Esophagus squamous epithelium (tissue), 4 donors: ENCODE results near the gene ARSA.

Experiments used
- POLR2A ChIP-seq, 4 donors: fragments of 450-650 bp; IDR thresholded peaks; one replicate each; pipeline ENCODE4 v1.6.1; 2017; ENCODE audit warnings: antibody characterized with exemption in 4 of 4, mild to moderate bottlenecking in 4 of 4, moderate library complexity in 3 of 4
- TF ChIP-seq, protein P1 (sequence below), 6 experiments: fragments of 450-650 bp in 4 of 6; fragments of 200-600 bp in 2 of 6; sonication (generic) in 2 of 6; IDR thresholded peaks; one replicate each; pipeline ENCODE4 v1.5.1; 2016 to 2019; ENCODE audit warnings: antibody characterized with exemption in 6 of 6, mild to moderate bottlenecking in 4 of 6, moderate library complexity in 4 of 6

DNA sequence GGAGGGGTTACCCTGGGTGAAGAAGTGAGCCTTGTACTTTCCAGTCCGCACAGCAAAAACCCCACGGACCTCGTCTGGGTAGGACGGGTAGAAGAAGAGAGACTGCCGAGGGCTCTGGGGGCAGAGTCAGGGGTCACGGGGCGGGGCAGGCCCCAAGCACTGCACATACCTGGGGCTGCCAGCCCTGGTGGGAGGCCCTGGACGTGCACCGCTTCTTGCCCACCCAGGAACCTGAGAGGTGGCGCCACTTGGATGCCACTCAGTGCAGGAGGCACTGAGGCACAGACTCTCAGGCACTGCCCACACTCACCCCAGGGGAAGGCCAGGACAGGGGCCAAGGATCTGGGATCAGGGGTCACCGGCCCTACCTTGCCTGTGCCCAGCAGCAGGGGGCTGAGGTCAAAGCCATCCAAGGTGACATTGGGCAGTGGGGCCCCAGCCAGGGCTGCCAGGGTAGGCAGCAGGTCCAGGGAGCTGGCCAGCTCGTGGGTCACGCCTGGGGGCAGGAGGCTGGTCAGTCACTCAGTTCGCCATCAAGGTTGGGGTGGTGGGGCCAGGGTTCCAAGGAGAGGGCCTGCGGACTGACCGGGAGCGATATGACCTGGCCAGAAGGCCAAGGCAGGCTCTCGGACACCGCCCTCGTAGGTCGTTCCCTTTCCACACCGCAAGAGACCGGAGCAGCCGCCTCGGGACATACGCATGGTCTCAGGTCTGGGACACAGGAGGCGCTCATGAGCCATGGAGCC lies 2.2 kb downstream of the ARSA start:
- TF ChIP-seq, protein P1, sequence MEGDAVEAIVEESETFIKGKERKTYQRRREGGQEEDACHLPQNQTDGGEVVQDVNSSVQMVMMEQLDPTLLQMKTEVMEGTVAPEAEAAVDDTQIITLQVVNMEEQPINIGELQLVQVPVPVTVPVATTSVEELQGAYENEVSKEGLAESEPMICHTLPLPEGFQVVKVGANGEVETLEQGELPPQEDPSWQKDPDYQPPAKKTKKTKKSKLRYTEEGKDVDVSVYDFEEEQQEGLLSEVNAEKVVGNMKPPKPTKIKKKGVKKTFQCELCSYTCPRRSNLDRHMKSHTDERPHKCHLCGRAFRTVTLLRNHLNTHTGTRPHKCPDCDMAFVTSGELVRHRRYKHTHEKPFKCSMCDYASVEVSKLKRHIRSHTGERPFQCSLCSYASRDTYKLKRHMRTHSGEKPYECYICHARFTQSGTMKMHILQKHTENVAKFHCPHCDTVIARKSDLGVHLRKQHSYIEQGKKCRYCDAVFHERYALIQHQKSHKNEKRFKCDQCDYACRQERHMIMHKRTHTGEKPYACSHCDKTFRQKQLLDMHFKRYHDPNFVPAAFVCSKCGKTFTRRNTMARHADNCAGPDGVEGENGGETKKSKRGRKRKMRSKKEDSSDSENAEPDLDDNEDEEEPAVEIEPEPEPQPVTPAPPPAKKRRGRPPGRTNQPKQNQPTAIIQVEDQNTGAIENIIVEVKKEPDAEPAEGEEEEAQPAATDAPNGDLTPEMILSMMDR (IDR thresholded peaks at IDR 0.05), result no peak
- no peak for TF ChIP-seq POLR2A (IDR thresholded peaks at IDR 0.05)
